AG20443 (cell line): Measurements from ENCODE around the gene HLCS.
"Not testable (repeated sequence)": the region's sequence is repeated elsewhere in the genome, so short reads cannot be mapped to it uniquely, and the experiment has no call there.

Experiments used
- DNase-seq: peaks from one replicate; pipeline ENCODE4 v3.0.0; 2012; ENCODE audit warnings: low spot score, mixed read lengths

Gene HLCS

DNA sequence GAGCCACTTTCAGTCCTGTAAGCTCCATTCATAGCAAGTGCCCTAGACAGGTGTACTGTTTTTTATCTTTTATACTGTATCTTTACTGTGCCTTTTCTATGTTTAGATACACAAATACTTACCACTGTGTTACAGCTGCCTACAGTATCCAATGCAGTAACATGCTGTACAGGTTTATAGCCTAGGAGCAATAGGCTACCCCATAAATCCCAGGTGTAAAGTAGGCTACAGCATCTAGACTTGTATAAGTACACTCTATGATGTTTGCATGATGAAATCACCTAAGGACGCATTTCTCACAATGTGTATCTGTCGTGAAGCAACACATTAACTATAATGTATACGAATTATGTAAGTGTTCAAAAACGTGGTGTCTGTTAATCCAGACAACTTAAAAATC lies 10.7 kb downstream of the HLCS start:
- DNase-seq = no peak

DNA sequence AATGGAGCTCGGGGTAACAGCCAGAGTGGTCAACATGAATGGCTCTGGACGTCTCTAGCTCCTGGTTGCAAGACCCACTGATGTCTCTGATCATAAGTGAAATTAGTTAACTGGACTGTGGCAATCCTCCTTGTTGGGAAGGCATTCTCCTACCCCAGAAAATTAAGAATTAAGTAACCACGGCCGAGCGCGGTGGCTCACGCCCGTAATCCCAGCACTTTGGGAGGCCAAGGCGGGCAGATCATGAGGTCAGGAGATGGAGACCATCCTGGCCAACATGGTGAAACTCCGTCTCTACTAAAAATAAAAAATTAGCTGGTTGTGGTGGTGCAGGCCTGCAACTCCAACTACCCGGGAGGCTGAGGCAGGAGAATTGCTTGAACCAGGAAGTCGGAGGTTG lies 14.1 kb downstream of the HLCS start:
- not testable (repeated sequence) for DNase-seq

DNA sequence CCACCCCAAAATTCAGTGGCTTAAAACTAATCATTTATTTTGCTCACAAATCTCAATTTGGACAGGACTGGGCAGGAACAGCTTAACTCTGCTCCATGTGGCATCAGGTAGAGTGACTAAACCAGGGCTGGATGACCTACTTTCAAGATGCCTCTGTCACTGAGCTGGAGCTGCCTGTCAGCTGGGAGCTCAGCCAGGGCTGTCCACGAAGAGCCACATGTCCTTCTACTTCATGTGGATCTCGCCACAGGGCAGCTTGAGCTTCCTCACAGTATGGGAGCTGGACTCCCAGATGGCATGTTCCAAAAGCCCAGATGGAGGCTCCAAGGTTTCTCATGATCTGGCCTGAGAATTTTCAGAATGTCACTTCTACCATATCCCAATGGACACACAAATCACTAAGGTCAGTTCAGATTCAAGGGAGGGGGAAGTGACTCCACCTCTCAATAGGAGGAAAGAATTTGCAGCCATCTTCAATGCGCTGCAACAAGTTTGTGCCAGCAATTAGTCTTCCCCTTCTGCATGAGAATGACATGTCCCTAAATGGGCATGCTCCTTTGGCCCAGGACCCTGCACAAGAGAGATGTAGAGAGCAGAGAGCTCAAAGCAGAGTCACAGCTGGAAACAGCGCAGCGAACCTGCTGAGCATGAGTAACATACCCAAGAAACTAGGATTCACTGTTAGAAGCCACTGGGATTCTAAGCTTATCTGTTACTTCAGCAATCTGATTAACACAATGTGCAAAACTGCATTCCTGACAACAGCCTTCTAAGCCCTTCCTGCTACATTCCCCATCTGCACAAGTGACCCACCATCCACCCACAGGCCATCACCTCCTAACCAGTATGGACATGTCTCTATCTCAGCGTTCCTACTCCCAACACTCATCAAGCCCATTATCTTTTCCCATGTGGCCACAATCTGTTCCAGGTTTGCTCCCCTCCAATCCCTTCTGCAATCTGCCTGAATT lies 17.0 kb downstream of the HLCS start:
- no peak for DNase-seq

DNA sequence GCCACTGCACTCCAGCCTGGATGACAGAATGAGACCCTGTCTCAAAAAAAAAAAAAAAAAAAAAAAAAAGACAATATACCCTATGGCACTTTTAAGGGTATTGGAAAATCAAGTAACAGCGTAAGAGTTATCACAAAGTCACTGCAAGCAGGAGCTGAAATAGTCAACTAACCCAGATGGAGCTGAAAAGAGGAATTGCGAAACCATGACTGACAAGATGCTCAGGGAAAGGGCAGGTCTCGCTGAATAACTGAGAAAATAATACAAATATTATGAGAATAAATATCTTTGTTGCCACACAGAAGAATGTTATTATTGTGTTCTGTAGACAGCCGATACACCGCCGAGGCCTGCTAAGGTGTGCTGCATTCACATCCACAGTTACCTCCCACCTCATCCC lies 17.8 kb downstream of the HLCS start:
- DNase-seq = peak; percentile 50

DNA sequence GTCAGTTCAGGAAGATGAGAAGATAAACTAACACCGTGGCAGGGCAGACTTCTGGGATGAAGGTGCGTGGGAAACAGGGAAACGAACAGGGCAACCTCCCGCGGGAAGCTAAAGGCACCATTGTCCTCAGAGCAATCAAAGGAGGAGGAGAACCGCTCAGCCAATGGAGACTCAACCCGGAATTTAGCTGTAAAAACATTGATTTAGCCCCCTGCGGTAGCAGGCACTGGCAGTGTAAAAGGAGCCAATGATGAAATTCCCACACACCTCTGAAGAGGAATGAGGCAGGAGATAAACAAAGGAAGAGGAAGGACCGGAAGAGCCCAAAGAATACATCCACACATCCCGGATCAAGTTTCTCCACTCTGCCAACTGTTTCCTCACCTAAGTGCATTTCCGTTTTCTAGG lies 19.5 kb downstream of the HLCS start:
- DNase-seq = no peak

DNA sequence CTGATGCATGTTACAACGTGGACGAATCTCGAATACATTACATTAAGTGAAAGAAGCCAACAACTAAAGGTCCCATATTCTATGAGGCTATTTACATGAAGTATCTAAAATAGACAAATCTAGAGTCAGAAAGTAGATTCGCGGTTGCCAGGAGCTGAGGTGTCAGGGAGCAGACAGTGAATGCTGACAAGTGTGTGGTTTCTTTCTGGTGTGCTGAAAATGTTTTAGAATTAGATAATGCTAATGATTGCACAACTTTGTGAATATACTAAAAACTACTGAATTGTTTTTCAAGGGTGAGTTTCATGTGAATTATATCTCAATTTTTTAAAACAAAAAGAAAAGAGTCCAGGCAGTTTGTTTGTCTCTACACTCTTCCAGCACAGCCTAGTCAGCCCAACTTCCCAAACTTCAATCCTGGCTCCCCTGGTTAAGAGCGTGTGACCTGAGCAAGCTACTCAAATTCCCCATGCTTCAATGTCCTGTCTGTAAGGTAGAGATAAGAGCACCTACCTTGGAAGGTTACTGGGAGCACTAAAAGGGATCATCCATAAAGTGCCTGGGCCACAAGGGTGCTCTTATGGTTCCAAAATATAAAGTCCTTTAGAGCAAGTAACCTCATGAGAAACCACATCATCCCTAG lies 20.9 kb downstream of the HLCS start:
- peak; percentile 33 for DNase-seq

DNA sequence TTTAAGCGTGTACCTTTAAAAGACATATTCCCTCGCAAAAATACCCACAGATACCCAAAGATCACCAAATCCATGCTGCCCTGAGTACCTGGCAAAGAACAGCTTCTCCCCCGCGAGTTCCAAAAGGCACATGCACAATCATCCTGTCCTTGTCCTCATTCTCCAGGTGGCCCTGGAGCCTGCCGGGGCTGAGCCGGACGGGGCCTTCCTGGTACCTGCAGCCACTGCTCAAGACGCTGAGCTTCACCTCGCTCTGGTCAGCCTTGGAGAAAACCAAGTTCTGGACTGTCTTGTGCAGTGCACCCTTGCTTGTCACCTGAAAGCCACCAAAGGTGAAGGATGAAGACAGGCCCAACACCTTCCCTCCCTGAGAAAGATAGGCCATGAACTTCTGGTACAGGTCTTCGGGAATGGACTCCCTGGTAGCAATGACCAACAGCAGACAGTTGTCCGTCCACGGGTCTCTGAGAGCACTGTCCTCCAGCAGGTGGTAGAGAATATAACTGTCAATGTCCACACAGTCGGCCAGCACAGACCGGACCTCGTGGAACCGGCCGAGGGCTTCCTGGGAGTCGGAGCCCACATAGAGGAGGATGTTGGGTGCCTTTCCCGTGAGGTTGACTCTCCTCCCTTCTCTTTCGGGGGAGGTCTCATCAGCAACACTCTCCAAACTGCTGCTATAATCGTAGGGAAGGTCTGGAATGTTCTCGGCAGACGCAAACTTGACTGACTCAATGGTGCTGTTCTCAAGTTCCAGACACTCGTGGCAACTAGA lies 29.9 kb downstream of the HLCS start:
- no peak for DNase-seq

DNA sequence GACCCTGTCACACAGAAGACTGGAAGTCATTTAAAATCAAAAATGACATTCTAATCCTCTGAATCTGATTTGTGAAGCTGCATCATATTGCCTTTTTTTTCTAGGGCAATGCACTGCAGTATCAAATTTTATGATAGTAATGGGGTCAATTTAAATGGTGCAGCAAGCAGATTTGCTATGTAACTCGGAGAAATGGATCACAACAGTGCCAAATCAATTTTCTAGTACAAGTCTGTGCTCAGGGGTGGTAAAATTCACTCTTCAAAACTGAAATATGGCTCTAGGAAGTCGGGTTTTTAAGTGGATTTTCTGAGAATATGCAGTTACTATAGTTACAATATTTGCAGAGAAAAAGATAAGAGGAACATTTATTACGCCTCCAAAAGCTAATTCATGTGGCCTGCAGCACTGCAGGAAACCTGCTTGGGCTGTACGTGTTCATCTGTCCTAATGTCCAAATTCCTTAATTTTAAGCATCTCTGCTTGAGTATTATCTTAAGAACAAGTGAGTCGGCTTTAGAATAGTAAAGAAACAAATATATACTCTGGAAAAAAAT lies 31.5 kb downstream of the HLCS start:
- no peak for DNase-seq

DNA sequence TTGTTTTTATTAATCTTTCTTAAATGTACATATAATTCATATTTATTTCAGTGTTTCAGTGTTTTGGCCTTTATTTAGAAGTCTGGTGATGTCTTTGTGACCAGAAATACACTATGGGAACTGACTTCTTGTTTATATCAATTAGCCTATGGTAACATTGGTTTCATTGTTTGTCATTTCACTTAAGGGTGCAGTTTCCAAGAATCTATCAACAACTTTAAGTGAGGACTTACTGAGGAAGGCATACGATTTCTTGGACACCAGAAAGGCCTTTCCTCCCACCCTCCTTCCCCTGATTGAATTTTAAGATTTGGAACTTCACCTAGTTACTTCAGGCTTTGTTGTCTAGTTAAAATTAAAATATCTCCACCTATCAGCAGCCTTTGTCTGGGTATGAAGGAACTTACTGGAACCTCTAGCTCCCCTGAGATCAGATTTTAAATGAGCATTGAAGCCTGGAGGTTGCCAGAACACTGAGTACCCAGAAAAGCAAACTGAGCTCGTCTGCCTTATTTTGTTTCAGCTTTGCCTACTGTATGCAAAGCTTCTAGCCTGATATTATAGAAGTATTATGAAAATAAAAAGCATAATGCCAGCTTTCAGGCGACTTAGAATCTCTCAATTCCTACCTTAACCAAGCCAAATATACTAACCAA lies 34.2 kb downstream of the HLCS start:
- DNase-seq = no peak

DNA sequence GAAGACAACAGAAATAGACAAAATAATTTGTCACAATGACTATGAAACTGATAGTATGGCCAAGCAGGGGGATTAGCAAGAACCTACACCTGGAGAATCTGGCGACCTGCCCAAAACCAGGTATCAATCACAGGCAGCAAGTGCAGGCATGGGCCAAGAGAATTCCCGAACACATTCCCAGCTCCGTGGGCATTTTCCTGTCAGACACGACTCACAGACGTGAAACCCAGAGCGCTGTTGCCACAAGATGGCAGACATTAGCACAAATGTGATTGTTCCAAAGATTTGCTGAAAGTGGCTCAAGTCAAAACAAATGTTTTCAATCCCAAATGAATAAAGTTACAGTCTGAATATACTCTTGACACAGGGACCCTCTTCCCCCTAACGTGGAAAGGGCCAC lies 36.8 kb downstream of the HLCS start:
- DNase-seq = no peak

DNA sequence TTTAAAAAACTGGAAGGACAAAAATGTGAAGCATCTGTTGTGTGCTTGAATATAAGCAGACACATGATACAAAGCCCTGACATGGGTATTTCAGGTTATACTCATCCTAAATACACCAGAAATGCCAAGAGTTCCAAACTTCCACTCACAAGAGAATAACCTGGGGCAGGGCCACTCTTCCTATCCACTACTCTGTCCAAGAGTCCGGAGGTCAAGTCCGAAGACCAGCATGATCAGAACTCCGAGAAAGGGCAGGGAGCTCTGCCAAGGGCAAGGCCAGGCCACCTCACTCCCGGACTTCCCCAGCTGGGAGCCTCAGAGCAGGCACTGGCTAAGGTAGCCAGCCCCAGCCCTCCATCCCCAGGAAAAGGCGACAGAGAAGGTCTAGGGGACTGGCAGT lies 37.5 kb downstream of the HLCS start:
- no peak for DNase-seq

DNA sequence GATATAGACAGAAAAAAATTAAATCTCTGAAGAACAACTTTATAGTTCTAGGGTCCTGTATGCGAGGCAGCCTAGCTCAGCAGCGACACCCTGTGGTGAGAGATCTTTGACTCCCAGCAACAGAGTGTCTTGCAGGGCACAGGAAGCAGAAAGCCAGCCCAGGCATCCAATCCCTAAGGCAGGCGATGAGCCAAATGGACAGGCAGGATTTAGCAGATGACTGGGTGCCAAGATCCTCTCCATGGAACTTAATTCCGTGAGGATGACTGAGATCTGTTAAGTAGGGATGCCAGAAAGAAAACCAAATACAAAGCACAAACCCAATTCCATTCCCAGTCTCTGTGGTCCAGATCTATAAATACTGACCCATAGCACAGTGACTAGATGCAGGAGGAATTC lies 38.8 kb downstream of the HLCS start:
- peak; percentile 93 for DNase-seq

DNA sequence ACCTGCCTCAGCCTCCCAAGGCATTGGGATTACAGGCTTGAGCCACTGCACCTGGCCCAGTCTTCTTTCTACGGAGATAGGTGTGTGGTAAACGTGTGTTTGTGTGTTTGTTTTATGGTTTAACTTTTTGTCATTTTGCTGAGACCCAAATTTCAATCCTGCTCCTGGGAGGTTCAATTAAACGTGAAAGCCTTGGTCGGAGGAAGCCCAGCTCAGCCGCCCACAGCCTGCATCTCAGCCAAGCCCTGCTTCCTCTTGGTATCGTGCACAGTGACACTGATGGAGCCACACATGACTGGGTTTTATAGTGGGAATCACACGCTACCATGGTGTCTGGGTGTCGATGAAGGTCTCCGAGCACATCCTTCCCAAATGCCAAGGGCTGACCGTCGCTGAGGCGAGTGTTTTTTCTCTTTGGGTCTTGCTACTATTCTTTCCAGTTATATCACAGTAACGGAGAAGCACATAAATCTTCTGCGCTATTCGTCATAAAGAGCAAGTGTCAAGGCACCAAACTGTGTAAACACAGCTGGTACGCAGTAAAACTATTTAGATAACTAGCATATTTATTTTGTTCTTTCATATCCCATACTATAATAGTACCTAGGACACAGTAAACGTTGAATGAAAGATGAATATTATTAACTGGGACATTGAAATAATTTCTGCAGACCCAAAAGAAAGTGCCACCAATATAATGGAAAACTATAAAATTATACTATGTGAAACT lies 39.3 kb downstream of the HLCS start:
- DNase-seq = no peak

DNA sequence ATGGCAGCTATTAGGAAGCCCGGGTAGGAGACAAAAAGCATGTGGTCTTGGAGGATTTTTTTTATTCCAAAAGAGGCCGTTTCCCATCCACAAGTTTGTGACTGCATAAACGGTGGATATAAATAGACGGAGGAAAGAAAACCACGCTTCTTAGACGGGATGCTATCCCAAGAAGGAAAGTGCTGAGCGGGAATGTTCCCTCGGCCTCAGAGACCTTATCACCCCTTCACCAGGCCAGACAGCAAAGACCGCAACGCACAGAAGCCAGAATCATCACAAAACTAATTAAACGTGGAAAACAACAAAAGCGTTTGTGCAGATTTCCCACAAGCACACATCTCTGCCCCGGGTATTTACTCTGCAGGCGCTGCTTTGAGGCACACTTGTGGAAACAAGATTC lies 43.2 kb downstream of the HLCS start:
- DNase-seq = no peak

DNA sequence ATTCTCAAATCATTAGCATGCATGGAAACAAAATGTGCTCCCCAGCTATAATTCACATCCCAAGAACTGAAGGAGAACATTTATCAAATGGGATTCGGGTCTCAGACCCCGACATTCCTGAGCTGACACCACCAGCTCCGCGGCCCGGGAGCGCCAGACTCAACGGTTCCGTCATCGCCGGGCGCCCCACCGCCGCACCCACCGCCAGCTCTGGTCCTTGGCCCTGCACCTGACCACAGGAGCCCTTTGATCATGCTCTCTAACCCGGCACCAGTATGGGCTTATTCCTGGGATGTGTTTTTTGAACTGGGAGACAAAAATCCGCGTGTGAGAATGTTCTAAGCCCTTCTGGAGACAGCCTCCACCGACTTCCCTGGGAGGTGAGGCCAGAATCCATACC lies 43.6 kb downstream of the HLCS start:
- DNase-seq = no peak

DNA sequence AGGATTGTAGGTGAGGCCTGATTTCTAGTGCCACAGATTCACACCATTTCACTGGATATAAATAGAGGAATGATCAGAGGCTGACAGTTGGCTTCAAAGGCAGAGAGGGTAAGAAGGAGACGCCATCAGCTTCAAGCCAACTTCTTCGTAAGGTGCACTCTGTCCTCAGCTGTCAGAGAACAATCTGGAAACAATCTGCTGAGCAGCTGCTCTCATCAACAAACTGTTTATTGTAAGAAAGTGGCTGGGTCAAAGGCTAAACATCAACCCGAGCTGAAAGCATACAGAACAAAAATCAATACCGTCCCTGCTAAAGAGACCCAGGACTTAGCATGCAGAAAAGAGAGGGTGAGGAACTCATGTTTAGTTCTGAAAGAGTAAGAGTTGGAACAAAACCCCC lies 48.2 kb downstream of the HLCS start:
- no peak for DNase-seq

DNA sequence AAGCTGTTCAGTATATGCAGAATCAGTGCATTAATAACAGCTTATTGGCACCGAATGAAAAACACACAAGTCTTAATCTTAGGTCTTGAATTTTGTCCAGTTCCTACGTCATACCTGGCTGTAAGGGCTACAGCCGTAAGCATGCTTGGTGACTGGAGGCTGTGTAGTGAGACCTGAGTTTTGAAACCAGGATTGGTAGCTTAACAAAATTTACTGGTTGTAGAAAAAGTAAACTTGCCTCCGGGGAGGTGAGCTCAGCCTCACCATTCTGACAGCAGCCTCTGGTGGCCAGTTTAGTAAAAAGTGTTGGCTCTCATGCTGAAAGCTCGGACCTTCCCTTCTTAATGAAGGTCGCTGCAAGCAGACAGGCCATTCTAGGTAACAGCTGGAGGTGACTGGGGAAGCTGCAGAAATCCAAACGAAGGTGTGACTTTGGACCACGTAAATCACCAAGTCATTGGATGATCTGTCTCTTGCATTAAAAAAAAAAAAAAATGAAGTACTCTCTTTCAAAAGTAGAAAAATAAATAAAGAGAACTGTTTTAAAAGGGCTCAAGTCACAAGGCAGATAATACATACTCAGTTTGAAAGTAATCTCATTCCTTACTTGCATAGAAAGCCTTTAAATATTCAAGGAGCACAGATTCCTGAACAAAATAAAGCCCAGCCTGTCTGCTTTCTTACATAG lies 48.9 kb downstream of the HLCS start:
- DNase-seq = peak; percentile 53

DNA sequence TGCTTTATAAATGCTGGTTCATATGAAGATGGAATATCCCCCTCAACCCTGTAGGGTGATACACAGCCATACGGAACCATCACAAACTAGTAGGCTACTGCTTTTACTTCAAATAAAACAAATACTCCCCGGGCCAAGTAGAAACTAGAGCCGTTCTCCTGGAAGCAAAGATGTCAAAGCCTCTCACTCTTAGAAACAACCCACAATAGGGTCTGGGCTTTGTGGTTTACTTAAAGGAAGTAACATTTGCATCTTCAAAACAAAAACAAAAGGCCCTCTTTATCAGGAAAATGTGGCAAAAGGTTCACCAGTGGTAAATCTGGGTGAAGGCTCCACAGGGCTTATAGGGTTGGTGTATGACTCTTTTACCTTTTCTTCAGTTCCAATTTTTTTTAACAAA lies 49.8 kb downstream of the HLCS start:
- DNase-seq = no peak

DNA sequence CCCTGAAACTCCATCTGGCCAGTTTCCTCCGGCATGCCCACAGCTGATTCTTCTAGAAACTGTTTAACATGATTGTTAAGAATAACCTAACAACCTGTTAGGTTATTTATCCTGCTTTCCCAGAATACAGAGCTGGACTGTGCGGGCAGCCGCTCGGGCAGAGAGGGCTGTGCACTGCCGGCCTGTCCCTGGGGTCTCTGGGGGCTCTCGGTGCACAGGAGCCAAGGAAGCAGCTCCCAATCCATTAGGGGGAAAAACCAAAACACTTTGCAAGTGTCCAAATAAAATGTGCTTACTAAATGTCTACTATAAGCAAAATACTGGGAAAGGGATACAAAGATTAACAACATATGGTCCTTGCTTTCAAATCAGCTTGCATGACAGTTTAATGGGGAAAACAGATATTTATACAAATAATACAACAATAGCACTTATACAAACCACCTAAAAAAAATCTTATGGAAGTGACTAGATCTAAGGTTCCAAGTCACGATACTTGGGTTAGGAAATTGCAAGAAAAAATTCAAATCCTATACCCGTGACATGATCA lies 50.7 kb downstream of the HLCS start:
- DNase-seq = no peak

DNA sequence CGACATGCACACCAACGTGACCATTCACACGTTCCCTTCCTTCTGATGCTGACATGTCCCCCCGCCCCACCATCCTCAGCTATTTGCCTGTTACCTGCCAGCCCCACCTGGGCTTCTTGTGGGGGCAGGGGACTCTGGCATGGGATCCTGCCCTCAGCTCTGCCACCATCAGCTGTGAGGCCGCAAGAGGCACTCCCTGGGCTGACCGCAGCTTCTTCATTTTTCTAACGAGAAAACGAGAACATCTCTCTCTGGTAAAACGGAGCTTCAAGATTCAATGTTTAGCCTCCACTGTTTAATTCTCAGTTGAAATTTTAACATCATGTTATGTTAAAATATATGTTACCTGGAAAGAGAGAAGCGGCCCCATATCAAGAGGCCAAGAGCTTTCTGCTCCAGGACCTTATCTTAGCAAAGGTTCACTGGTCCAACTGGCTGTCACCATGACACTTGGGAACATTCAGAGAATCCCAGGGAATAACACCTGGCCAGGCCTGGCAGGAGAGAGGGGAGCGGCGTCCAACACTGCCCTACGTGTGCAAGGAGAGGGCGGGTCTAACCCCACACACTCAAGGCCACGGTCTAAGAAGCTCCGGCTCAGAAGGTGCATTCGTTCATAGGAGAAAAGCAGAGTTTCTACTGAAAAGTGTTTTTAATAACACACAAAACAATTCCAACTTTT lies 51.3 kb downstream of the HLCS start:
- DNase-seq = no peak
